AG08396 (cell line): ENCODE measurements around the gene HYAL1.
"Not testable (repeated sequence)": the region's sequence is repeated elsewhere in the genome, so short reads cannot be mapped to it uniquely, and the experiment has no call there.

ENCODE experiments used
- DNase-seq: peaks from one replicate; pipeline ENCODE4 v3.0.0; 2012; ENCODE audit warnings: low spot score, mixed read lengths

The HYAL1 gene

GRCh38 chr3:50318615-50319014 is 15.2 kb upstream of the HYAL1 start:
- DNase-seq: no peak

GRCh38 chr3:50318163-50318562 is 14.8 kb upstream of the HYAL1 start:
- no peak for DNase-seq

GRCh38 chr3:50317300-50317699 is 13.9 kb upstream of the HYAL1 start:
- no peak for DNase-seq

- no peak for DNase-seq
Observed at GRCh38 chr3:50316657-50317242, 13.4 kb upstream of the HYAL1 start.

DNA sequence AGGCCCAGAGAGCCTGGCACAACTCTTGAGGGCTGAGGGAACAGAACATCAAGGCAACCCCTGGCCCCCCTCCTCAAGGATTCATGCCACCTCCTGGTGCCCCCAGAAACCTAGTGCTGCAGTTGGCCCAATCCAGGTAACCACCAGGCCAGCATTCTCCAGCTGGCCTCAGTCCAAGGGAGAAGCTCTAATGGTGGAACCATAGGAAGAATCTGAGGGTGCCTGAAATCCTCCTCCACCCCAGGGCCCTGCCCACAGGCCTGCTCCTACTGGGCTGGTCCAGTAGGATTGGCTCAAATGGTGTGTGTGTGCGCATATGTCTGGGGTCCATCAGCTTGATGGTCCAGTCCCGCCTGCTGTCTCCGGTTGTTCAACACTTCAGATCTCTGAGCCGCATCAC is 11.4 kb upstream of the HYAL1 start:
- no peak for DNase-seq

DNA sequence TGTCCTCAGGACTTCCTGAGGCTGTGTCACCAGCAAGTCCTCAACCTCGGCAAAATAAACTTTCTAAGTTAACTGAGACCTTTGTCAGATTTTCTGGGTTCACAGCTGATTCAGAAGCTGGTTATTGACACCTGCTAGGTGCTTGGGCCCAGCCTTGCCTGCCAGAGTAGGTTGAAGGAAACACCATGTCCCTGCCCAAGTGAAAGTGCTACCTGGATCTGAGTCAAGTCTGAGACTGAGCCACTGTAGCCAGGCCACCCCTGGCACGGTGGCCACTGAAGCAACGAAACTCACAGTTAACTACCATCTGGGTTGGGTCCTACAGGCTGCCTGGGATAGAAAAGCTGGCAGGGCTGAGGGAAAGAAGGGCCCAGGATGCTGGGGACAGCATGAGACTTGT is 11.0 kb upstream of the HYAL1 start:
- no peak for DNase-seq

DNA sequence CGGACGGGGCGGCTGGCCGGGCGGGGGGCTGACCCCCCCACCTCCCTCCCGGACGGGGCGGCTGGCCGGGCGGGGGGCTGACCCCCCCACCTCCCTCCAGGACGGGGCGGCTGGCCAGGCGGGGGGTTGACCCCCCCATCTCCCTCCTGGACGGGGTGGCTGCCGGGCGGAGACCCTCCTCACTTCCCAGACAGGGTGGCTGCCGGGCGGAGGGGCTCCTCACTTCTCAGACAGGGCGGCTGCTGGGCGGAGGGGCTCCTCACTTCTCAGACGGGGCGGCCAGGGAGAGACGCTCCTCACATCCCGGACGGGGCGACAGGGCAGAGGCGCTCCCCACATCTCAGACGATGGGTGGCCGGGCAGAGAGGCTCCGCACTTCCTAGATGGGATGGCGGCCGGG is 8.7 kb upstream of the HYAL1 start:
- not testable (repeated sequence) for DNase-seq

DNA sequence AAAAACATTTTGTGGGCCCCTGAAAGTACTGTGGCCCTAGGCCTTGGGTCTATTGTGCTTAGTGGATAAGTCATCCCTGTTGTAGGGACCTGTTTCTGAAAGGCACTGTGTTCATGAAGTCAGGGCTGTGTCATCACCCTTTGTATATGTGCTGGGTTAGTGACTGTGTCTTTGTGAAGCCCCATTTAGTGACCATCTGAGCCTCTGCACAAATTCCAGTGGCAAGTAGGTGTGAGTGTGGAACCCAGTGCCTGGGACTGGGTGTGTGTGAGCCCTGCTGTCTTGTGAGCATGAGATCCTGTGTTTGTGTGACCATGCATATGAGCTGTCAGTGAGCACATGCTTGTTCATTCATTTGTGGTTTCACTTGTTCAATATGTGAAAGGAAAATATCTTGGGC is 1.2 kb upstream of the HYAL1 start:
- peak; percentile 65 for DNase-seq

GRCh38 chr3:50302095-50303012 is 1.0 kb downstream of the HYAL1 start:
- DNase-seq: no peak

DNA sequence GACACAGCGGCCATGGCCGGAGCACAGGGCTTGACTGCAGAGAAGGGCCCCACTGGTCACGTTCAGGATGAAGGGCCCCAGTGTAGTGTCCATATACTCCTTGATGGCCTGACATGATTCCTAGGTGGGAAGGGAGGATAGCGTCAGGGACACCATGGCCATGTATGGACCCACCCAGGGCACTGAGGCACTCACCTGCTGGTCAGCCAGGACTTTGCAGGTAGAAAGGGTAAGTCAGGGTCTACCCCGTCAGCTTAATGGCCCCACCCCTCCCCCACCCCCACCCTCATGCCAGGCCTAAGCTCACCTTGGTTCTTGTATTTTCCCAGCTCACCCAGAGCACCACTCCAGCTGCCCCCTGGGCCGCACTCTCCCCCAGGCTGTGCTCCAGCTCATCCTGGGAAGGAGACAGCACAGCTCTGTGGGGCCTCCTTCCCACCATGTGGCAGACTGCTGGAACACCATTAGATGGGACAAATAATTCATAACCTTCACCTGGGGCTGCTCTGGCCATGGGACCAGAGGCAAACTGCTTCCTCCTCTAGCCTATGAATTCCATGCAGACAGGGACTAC is 2.6 kb downstream of the HYAL1 start:
- DNase-seq: no peak

DNA sequence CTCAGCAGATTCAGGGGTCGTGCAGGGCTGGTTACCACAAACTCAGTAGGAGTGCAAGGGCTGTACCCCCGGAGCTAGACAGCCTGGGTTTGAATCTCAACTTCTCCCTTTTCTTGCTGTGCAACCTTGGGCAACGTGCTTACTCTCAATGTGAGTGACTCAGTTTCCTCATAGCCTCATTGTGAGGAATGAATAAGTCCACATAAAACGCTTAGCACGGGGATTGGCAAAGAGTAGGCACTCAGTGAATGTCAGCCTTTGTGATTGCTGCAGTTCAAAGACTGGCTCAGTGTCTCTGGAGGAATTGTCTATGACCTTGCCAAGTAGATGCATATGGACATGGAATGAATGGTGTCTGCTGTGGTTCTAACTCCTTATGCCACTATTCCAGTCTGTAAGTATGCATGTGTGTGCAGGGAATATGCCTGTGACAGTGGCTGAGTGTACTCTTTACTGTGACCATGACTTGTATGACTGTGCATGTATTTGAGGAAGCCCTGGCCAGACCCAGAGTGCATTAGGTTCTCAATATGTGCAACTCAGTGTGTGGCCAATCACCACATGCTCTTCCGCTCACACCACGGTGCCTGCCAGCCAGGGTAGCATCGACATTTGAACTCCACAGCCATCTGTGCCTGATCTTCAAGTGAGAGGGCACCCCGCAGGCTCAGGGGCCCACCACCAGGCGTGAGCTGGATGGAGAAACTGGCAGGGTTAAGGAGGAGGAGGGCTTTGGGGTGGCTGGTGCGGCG is 3.3 kb downstream of the HYAL1 start:
- no peak for DNase-seq

DNA sequence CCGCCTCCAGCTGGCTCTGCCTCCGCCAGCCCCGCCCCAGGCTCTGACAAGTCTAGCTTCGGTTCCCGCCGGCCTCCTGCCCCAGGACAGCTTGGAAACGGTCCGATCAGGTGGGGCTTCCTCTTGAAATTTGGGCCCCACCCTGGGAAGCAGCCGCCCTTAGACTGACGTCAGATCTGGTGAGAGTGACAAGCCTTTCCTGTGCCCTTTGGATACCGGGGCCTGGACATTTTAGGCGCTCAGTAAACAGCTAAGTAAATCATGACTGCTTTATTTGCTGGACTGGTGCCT is 3.8 kb downstream of the HYAL1 start:
- DNase-seq: no peak

DNA sequence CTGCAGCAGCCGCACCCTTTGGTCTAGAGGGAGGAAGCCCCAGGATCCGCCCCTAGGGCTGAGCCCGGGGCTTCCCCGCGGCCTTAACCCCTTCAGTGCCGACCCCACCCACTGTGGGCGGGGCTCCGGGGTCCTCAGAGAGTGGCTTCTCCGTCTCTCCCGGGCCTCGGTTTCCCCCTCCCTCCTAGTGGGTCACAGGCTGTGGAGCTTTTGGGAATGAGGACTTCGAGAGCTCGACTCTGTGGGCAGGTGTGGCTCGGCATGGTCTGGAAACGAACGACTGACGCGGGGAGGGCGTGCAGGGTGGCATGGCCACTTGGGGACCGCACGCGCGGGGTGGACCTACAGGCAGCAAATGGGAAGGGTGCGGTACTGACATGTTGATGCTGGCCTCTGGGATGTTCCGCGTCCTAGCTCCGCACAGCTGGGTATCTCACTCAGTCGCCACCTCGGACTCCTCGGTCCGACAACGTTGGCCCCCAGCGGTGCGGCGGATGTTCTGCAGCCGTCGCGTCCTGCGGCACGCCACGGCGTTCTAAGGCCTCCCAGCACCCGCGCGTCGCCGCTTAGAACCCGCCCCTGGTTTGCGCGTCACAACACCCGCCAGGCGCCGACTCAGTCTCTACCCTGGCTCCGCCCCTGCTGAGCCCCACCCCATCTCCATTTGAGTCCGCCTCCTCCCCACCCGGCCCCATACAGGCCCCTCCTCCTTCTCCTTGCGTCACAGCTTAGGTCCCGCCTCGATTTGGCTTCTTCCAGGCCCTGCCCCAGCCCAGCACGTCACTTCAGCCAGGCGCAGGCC is 4.3 kb downstream of the HYAL1 start, which contains the start of the genes HYAL3 and NAA80:
Gene HYAL3 (minus strand): TSS at position 570 of the 802 bp plus-strand sequence. CDS start 3,803 bp downstream, outside the sequence.
Gene NAA80 (minus strand): TSS at position 570 of the 802 bp plus-strand sequence. CDS start 1,942 bp downstream, outside the sequence.
- peak; percentile 99 for DNase-seq

DNA sequence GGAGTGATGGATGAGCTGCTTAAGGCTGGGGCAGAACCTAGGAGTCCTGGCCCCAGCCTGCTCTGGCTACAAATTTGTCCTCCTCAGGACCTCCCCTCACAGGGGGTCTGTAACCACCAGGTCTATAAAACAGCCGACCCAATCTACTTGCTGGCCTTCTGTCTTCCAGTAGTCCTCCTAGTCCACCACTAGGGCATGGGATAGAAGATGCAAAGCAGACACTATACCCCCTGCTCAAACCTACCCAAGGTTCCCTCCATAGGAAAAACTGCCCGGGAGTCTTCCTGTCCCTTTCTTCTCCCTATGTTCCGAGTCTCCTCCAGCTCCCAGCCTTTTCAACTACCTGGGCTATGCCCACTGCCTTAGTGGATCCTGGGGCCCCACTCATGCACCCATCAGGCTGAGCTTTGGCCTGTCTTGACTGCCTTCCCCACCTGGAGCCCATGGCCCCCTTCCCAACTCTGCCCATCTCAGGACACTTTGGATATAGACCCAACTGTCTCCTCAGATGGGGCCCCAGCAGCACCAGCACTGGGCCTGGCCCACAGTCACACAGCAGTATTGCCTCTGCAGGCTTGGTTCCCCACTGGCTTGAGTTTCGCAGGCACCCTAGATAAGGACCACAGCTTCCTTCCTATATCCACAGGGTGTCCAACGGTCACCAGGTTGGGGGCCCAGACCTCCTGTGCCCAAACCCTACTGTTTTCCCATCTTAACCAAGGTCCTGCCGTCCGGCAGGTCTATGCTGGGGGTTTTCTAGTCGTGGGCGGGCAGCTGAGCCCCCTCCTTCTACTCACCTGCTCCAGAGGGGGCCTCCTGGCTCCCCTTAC is 5.3 kb downstream of the HYAL1 start:
- DNase-seq: no peak

GRCh38 chr3:50297384-50297775 is 6.0 kb downstream of the HYAL1 start:
- no peak for DNase-seq

GRCh38 chr3:50296721-50297383 is 6.5 kb downstream of the HYAL1 start:
- no peak for DNase-seq

DNA sequence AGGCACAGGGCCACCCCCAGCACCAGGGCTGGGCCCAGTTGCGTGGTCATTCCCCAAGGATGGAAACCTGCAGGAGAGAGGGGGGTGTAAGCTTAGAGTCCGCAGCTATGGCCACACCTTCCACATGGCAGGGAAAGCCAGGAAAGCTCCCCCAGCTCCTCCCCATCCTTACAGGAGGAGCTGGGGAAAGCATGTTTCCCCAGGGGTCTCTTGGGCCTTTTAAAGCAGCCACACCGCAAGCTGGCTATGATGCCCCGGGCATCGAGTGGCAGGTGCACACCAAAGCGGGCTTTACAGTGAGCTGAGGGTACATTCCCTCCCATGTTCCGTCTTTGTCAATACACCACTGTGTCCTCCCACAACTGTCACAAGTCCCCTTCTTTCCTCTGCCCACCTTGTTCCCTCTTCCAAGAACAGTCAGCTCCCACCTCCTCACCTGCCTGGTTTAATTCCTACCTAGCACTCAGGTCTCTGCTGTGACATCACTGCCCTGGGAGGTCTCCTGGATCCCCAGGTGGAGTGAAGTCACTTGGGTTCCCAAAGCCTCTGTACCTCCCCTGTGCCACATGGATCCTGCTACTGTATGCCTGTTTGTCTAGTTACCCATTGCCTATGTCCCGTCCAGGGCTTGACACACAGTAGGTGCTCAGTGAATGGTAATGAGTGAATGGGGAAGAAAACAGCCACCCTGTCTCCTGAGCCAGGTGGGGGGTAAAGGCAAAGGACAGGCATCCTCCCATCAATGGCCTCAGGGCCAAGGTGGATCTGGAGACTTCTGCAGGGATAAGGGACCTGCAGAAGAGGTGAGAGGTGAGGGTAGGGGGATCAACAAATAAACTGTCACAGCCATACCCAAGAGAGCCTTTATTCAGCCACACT is 7.6 kb downstream of the HYAL1 start:
- DNase-seq: no peak

DNA sequence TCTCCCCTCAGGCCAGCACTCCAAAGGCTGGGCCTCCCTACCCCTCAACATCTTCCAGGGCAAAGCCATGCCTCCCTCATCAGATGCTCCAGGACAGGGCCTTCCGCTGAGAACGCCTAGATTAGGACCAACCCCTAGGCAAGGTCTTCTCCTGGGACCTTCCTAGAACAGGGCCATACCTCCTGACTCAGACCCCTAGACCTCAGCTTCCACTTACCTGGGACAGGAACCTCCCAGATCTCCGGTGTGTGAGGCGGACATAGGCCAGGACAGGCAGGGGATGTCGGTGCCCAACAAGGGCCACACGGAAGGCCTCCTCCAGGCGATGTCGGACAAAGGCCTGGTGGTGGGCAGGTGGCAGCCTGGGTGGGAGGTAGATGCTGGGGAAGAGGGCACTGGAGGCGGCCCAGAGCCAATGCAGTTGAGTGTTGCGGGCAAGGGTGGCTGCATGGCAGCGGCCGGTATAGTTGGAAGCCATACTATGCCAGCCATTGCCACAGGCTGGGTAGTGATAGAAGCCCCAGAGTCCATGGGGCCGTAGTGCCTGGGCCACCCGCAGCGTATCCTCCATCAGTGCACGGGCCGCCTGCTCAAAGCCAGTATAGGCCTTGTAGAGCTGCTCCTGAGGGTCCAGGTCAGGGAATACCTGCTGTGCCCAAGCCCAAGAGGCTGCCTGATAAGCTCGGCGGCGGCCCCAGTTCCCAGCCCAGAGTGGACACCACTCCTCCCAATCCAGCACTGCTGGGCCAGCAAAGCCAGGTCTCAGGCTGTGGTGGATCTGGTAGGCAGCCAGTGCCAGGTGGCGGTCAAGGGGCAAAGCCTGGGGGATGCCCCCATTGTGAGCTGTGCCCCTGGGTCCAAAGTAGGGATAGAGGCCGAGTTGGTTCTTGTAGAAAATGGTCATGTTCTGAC is 8.6 kb downstream of the HYAL1 start:
- no peak for DNase-seq
